HEK293 (cell line): ENCODE data around the gene TC2N.

Experiments
- CTCF ChIA-PET: fragments of 350-600 bp; formaldehyde crosslinking; extraction: SDS; loops from one replicate; lab custom pipeline; 2021; ENCODE audit warnings: antibody characterized with exemption; lab: Yijun Ruan, JAX
- POLR2A ChIA-PET: fragments of 300-600 bp; formaldehyde crosslinking; extraction: SDS; loops from one replicate; lab custom pipeline; 2020; ENCODE audit warnings: antibody characterized with exemption, inconsistent platforms; lab: Yijun Ruan, JAX
- H3K27ac ChIP-seq: fragments of 200-500 bp; sonication (Bioruptor generic); 2 replicates; pipeline ENCODE4 v1.5.1; 2014; ENCODE audit warnings: low read depth, low read length, control low read depth, inconsistent platforms; ENCODE audit errors: extremely low read depth
- H3K36me3 ChIP-seq, 2 experiments: fragments of 200-500 bp in 1 of 2; sonication (Bioruptor generic) in 1 of 2; 1 replicate in 1 of 2; 2 replicates in 1 of 2; pipeline ENCODE4 v1.5.1; 2014 to 2017; ENCODE audit warnings: inconsistent platforms in 2 of 2, low read length in 2 of 2; ENCODE audit not compliant: control insufficient read depth in 2 of 2, insufficient read depth in 1 of 2
- H3K4me1 ChIP-seq: fragments of 200-500 bp; sonication (Bioruptor generic); 2 replicates; pipeline ENCODE4 v1.5.1; 2014; ENCODE audit warnings: mild to moderate bottlenecking, low read length, inconsistent platforms; ENCODE audit not compliant: control insufficient read depth, insufficient read depth
- H3K4me3 ChIP-seq: 2 replicates; pipeline ENCODE4 v1.5.1; 2011; ENCODE audit warnings: low read depth, mild to moderate bottlenecking, control low read depth, low read length, moderate library complexity
- H3K9me3 ChIP-seq: fragments of 200-500 bp; sonication (Bioruptor generic); 2 replicates; pipeline ENCODE4 v1.5.1; 2014; ENCODE audit warnings: low read depth, low read length, inconsistent platforms; ENCODE audit not compliant: control insufficient read depth, insufficient read depth
- GLI4 ChIP-seq: fragments of 450-650 bp; formaldehyde crosslinking; IDR thresholded peaks from 2 replicates; pipeline ENCODE4 v1.5.1; 2016; ENCODE audit warnings: missing biosample characterization, missing genetic modification characterization
- KLF1 ChIP-seq: fragments of 450-650 bp; formaldehyde crosslinking; IDR thresholded peaks from 2 replicates; pipeline ENCODE4 v1.5.1; 2016; ENCODE audit warnings: missing biosample characterization, missing genetic modification characterization
- OSR2 ChIP-seq: fragments of 450-650 bp; formaldehyde crosslinking; IDR thresholded peaks from 2 replicates; pipeline ENCODE4 v1.5.1; 2016; ENCODE audit warnings: missing biosample characterization, missing genetic modification characterization
- REST ChIP-seq: fragments of 450-650 bp; formaldehyde crosslinking; IDR thresholded peaks from 2 replicates; pipeline ENCODE4 v1.5.1; 2016; ENCODE audit warnings: missing biosample characterization, missing genetic modification characterization
- SP7 ChIP-seq: fragments of 450-650 bp; formaldehyde crosslinking; IDR thresholded peaks from 2 replicates; pipeline ENCODE4 v1.5.1; 2016; ENCODE audit warnings: missing biosample characterization, missing genetic modification characterization
- ZBTB10 ChIP-seq: fragments of 450-650 bp; formaldehyde crosslinking; IDR thresholded peaks from 2 replicates; pipeline ENCODE4 v1.5.1; 2016; ENCODE audit warnings: missing biosample characterization, missing genetic modification characterization
- ZBTB17 ChIP-seq: fragments of 450-650 bp; formaldehyde crosslinking; IDR thresholded peaks from 2 replicates; pipeline ENCODE4 v1.5.1; 2016; ENCODE audit warnings: missing biosample characterization, missing genetic modification characterization
- ZBTB48 ChIP-seq: fragments of 450-650 bp; formaldehyde crosslinking; IDR thresholded peaks from 2 replicates; pipeline ENCODE4 v1.5.1; 2016; ENCODE audit warnings: missing biosample characterization, missing genetic modification characterization
- ZBTB6 ChIP-seq: fragments of 450-650 bp; formaldehyde crosslinking; IDR thresholded peaks from 2 replicates; pipeline ENCODE4 v1.5.1; 2017; ENCODE audit warnings: missing biosample characterization, missing genetic modification characterization
- ZFP69B ChIP-seq: fragments of 450-650 bp; formaldehyde crosslinking; IDR thresholded peaks from 2 replicates; pipeline ENCODE4 v1.5.1; 2016; ENCODE audit warnings: missing biosample characterization, missing genetic modification characterization
- ZNF10 ChIP-seq: fragments of 450-650 bp; formaldehyde crosslinking; IDR thresholded peaks from 2 replicates; pipeline ENCODE4 v1.5.1; 2017; ENCODE audit warnings: missing biosample characterization, missing genetic modification characterization
- ZNF2 ChIP-seq: fragments of 450-650 bp; formaldehyde crosslinking; IDR thresholded peaks from 2 replicates; pipeline ENCODE4 v1.5.1; 2016; ENCODE audit warnings: missing biosample characterization, missing genetic modification characterization
- ZNF214 ChIP-seq: fragments of 450-650 bp; formaldehyde crosslinking; IDR thresholded peaks from 2 replicates; pipeline ENCODE4 v1.5.1; 2017; ENCODE audit warnings: missing biosample characterization, mild to moderate bottlenecking, missing genetic modification characterization, borderline replicate concordance
- ZNF223 ChIP-seq: fragments of 450-650 bp; formaldehyde crosslinking; IDR thresholded peaks from 2 replicates; pipeline ENCODE4 v1.5.1; 2016; ENCODE audit warnings: missing biosample characterization, missing genetic modification characterization
- ZNF274 ChIP-seq, 2 experiments: fragments of 200-500 bp in 1 of 2; fragments of 450-650 bp in 1 of 2; sonication (Bioruptor generic) in 1 of 2; formaldehyde crosslinking in 1 of 2; IDR thresholded peaks; 2 replicates each; pipeline versions ENCODE4 v1.5.1 to v1.6.1; 2014 to 2016; ENCODE audit warnings: borderline replicate concordance in 1 of 2, inconsistent platforms in 1 of 2, low read length in 1 of 2, missing biosample characterization in 1 of 2, missing genetic modification characterization in 1 of 2
- ZNF302 ChIP-seq: fragments of 450-650 bp; formaldehyde crosslinking; IDR thresholded peaks from 2 replicates; pipeline ENCODE4 v1.5.1; 2016; ENCODE audit warnings: missing biosample characterization, missing genetic modification characterization, low read depth
- ZNF488 ChIP-seq: fragments of 450-650 bp; formaldehyde crosslinking; IDR thresholded peaks from 2 replicates; pipeline ENCODE4 v1.5.1; 2016; ENCODE audit warnings: missing biosample characterization, missing genetic modification characterization
- ZNF555 ChIP-seq: fragments of 450-650 bp; formaldehyde crosslinking; conservative IDR thresholded peaks from 2 replicates; pipeline ENCODE4 v1.5.1; 2017; ENCODE audit warnings: missing biosample characterization, mild to moderate bottlenecking, missing genetic modification characterization, inconsistent platforms
- ZNF624 ChIP-seq: fragments of 450-650 bp; formaldehyde crosslinking; IDR thresholded peaks from 2 replicates; pipeline ENCODE4 v1.5.1; 2017; ENCODE audit warnings: missing biosample characterization, missing genetic modification characterization
- ZNF664 ChIP-seq: fragments of 450-650 bp; formaldehyde crosslinking; IDR thresholded peaks from 2 replicates; pipeline ENCODE4 v1.5.1; 2016; ENCODE audit warnings: missing biosample characterization, missing genetic modification characterization
- ZNF707 ChIP-seq: fragments of 450-650 bp; formaldehyde crosslinking; IDR thresholded peaks from 2 replicates; pipeline ENCODE4 v1.5.1; 2016; ENCODE audit warnings: missing biosample characterization, missing genetic modification characterization

The TC2N gene

GRCh38 chr14:91904956-91905645 is 37.8 kb upstream of the TC2N start:
- ChIA-PET POLR2A (no interaction called here), CTCF (interaction anchor here (1.3 kb wide), 2 partner anchors 8 to 12 kb away, joined by 3 to 4 read pairs; no protein-coding TSS in a partner anchor)
- no peaks in the 10 kb centered on the region for H3K36me3 ChIP-seq
- no peak overlapping the region for H3K27ac ChIP-seq
- TF ChIP-seq SP7 (tag by site-specific recombination) (no peak), ZNF274 (IDR thresholded peaks at IDR 0.05; ENCODE audit: low read length) (no peak), ZNF274 (tag by site-specific recombination; IDR thresholded peaks at IDR 0.05; ENCODE audit: borderline replicate concordance) (no peak), ZBTB48 (tag by site-specific recombination) (no peak), ZBTB10 (tag by site-specific recombination) (no peak), ZNF223 (tag by site-specific recombination) (no peak), ZNF488 (tag by site-specific recombination) (no peak), ZBTB6 (tag by site-specific recombination) (no peak), ZNF624 (no peak), ZBTB17 (tag by site-specific recombination) (no peak), KLF1 (tag by site-specific recombination) (no peak), ZFP69B (tag by site-specific recombination) (no peak), ZNF664 (tag by site-specific recombination) (no peak), ZNF214 (tag by site-specific recombination) (no peak), ZNF2 (tag by site-specific recombination) (no peak), OSR2 (tag by site-specific recombination) (no peak), GLI4 (no peak), ZNF10 (tag by site-specific recombination) (no peak), ZNF707 (tag by site-specific recombination) (no peak)
- no peak overlapping the region for H3K4me3 ChIP-seq
- H3K9me3 ChIP-seq: no peaks in the 10 kb centered on the region
- H3K4me1 ChIP-seq: no peaks in the 10 kb centered on the region

GRCh38 chr14:91904483-91904882 is 37.1 kb upstream of the TC2N start:
- TF ChIP-seq ZNF302 (tag by site-specific recombination) (no peak), KLF1 (tag by site-specific recombination) (peak; percentile 66), ZNF555 (tag by site-specific recombination) (no peak), REST (tag by site-specific recombination) (no peak)
- ChIA-PET POLR2A (no interaction called here), CTCF (interaction anchor here (1.3 kb wide), 2 partner anchors 8 to 11 kb away, joined by 3 to 4 read pairs; no protein-coding TSS in a partner anchor)

More at GRCh38 chr14:91904483-91904882, 37.1 kb upstream of the TC2N start:
- Histone ChIP-seq H3K36me3 (no peaks in the 10 kb centered on the region), H3K9me3 (no peaks in the 10 kb centered on the region), H3K4me3 (no peak overlapping the region), H3K27ac (no peak overlapping the region), H3K4me1 (no peaks in the 10 kb centered on the region)
